GM19438 (cell line): ENCODE data around the gene SERPINB6.
"Not testable (repeated sequence)": the region's sequence is repeated elsewhere in the genome, so short reads cannot be mapped to it uniquely, and the experiment has no call there.

ENCODE experiments used
- ATAC-seq: cut with Tn5 transposase; IDR thresholded peaks from one replicate; pipeline ENCODE4 v1.9.1; 2021; ENCODE audit warnings: low read depth; ENCODE audit not compliant: unreplicated experiment

Gene SERPINB6

GRCh38 chr6:2971420-2972218 is at the start of gene SERPINB6:
Gene SERPINB6 (minus strand): TSS chr6:2971567. CDS start chr6:2959332, 12,235 bp downstream.
- no peak for ATAC-seq

GRCh38 chr6:3019749-3020320 is 48.5 kb upstream of the SERPINB6 start:
- no peak for ATAC-seq

DNA sequence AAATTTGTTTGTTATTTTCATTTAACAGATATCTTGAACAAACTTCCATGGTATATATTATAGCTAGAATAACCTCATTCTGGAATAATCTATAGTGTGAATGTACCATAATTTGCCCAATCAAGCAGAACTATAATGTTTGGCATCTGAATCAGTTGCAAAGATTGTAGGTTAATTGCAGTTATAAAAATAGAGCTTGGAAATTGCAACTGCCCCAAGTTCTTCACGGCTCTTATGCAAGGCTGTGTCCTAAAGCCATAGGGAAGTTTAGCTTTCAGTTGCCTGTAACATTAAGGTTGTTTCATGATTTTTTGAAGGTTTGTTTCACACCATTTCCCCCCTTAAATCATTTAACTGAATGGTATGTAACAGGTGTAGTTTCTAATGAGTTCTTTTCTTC is 47.7 kb upstream of the SERPINB6 start:
- no peak for ATAC-seq

GRCh38 chr6:3017304-3017703 is 45.9 kb upstream of the SERPINB6 start:
- ATAC-seq = no peak

GRCh38 chr6:3016473-3017280 is 45.3 kb upstream of the SERPINB6 start:
- ATAC-seq = no peak

DNA sequence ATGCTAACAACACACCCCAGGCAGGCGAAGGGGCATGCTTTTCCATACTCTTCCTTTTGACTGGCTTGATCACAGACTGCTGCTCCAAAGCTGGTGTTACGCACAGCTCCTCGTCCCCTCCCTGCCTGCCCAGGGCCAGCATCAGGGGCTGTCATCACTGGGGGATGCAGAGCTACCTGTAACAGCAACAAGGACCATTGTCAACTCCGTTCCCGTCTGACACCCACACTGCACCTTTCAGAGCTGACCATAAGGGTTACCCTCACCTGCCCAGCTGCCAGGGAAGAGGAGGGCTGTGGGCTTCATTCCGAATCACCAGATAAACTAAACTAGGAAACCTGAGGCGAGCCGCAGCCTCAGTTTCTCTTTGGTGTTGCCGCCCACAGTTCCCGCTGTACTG is 43.8 kb upstream of the SERPINB6 start:
- ATAC-seq = no peak

DNA sequence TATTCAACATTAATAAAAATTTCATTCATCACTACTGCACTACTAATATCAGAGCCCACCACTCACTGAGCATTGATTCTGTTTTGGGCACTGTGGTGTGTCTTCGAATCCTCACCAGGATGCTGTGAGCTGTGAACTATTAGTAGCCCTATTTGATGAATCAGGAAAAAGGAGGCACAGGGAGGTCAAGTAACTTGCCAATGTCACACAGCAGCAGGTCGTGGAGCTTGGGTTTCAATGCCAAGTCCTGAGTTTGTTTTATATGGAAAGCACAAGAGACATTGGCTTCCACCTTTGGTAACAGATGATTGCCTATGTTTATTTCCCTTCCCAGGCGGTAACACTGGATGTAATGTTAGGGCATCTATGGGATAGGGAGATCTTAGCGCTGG is 43.3 kb upstream of the SERPINB6 start:
- no peak for ATAC-seq

DNA sequence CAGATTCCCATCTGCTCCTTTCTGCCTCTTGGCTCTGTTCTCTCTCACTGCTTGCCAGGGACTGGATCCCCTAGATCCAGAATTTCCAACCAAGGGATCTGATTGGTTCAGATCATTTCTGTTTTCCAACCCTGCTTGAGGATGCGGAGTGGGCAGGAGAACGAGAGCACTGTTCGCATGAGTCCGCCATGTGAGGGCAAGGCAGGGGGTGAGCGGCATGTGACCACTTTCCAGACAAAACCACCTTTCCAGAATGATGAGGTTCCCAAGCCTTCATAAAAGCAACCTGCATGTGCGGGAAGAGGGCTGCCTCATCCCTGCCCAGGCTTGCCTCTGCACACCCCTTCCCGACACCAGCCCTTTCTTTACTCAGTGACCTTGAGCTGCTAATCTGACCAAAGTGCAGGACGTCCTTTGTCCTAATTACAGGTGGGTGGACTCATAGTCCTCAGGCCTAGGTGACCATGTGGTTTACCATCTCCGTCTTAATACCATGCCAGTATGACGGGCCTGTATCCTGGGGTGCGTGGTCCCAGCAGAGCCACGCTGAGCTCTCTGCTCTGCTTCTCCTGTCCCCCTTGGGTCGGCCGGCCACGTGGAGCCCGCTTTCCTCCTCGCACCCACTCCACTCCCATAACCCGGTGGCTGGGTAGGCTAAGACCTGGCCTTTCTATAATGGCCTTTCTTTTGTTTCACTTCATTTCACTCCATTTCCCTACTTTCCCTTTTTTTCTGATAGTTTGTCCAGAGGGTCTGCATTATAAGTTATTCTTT is 42.7 kb upstream of the SERPINB6 start:
- no peak for ATAC-seq

DNA sequence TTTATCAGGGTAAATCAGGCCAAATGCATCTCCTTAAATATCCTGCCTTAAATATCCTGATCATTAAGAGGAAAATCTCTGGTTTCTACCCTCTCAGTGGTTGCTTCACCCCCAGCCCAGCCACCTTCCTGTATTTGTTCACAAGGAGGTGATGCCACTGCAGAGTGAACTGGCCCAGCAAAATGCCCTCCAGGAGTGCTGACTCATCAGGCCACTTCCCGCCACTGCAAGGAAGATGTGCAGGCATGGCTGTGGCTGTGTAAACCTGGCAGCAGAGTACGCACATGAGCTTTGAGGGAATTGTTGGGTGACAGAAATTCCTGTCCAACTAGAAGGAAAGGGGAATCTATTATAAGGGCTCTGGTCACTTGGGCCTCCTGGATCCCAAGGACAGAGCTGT is 42.1 kb upstream of the SERPINB6 start:
- ATAC-seq = no peak

- ATAC-seq = no peak
These were observed 40.2 kb upstream of the SERPINB6 start for GRCh38 chr6:3011592-3011991.

- ATAC-seq = no peak
These were observed 39.8 kb upstream of the SERPINB6 start for GRCh38 chr6:3011158-3011557.

- no peak for ATAC-seq
These were observed 38.6 kb upstream of the SERPINB6 start for GRCh38 chr6:3009930-3010329.

GRCh38 chr6:3008712-3009265 is 37.4 kb upstream of the SERPINB6 start:
- ATAC-seq = not testable (repeated sequence)

- ATAC-seq = no peak
These were observed 36.2 kb upstream of the SERPINB6 start for GRCh38 chr6:3007571-3007970.

- no peak for ATAC-seq
These were observed 35.1 kb upstream of the SERPINB6 start for GRCh38 chr6:3006476-3006875.

- no peak for ATAC-seq
These were observed 34.5 kb upstream of the SERPINB6 start for GRCh38 chr6:3005874-3006273.

- ATAC-seq = no peak
These were observed 33.7 kb upstream of the SERPINB6 start for GRCh38 chr6:3005077-3005476.

GRCh38 chr6:3003226-3003625 is 31.9 kb upstream of the SERPINB6 start:
- ATAC-seq = not testable (repeated sequence)

DNA sequence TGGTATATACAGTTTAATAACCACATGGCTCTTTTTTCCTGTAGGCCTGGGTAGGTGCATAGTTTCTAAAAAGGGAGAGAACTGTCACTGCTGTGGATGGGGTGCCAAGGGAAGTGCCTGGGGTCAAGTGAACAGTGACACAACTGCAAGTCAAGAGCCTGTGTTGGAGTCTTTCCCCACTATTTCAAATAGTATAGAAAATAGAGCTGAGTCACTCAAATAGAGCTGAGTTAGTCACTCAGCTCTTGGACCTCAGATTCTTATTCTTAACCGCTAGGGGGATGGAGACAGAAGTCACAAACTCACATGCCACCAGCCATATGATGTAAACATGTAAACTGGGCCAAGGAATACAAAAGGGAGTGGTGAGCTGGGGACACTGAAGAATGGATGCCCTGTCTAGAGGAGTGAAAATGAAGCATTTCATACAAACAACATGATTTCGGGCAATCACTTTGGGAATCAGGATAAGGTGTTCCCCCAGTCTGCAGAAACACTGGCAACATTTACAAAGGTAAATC is 30.5 kb upstream of the SERPINB6 start:
- no peak for ATAC-seq

GRCh38 chr6:3001146-3001772 is 29.9 kb upstream of the SERPINB6 start:
- ATAC-seq = no peak
